GM06990 (cell line): Measurements from ENCODE around the gene SYT8.

ENCODE experiments used
- DNase-seq: peaks from one replicate; pipeline ENCODE4 v3.0.0-alpha.2; 2011; ENCODE audit not compliant: insufficient read length; ENCODE audit errors: extremely low read depth
- H3K27me3 ChIP-seq: replicated peaks from 2 replicates; pipeline ENCODE4 v1.6.0; 2011; ENCODE audit warnings: low read length; ENCODE audit not compliant: control insufficient read depth, insufficient read depth
- H3K36me3 ChIP-seq: 2 replicates; pipeline ENCODE4 v1.5.1; 2011; ENCODE audit warnings: low read length; ENCODE audit not compliant: control insufficient read depth, insufficient read depth
- H3K4me3 ChIP-seq: replicated peaks from 2 replicates; pipeline ENCODE4 v1.5.1; 2011; ENCODE audit warnings: low read depth, mild to moderate bottlenecking, control low read depth, low read length
- CTCF ChIP-seq: IDR thresholded peaks from 2 replicates; pipeline ENCODE4 v1.5.1; 2011; ENCODE audit warnings: low read length, control low read depth, mild to moderate bottlenecking, inconsistent platforms; ENCODE audit not compliant: insufficient read depth, poor library complexity, severe bottlenecking

Gene SYT8

GRCh38 chr11:1847926-1848639, 13.3 kb downstream of the SYT8 start:
- Histone ChIP-seq H3K36me3 (no peaks in the 10 kb centered on the region), H3K27me3 (no peaks in the 10 kb centered on the region), H3K4me3 (no peak overlapping the region)
- TF ChIP-seq CTCF = no peak
- no peak for DNase-seq

GRCh38 chr11:1848640-1849430, 14.0 kb downstream of the SYT8 start:
- no peaks in the 10 kb centered on the region for H3K27me3 ChIP-seq
- DNase-seq = no peak
- no peaks in the 10 kb centered on the region for H3K36me3 ChIP-seq
- no peak overlapping the region for H3K4me3 ChIP-seq
- TF ChIP-seq CTCF = no peak

DNA sequence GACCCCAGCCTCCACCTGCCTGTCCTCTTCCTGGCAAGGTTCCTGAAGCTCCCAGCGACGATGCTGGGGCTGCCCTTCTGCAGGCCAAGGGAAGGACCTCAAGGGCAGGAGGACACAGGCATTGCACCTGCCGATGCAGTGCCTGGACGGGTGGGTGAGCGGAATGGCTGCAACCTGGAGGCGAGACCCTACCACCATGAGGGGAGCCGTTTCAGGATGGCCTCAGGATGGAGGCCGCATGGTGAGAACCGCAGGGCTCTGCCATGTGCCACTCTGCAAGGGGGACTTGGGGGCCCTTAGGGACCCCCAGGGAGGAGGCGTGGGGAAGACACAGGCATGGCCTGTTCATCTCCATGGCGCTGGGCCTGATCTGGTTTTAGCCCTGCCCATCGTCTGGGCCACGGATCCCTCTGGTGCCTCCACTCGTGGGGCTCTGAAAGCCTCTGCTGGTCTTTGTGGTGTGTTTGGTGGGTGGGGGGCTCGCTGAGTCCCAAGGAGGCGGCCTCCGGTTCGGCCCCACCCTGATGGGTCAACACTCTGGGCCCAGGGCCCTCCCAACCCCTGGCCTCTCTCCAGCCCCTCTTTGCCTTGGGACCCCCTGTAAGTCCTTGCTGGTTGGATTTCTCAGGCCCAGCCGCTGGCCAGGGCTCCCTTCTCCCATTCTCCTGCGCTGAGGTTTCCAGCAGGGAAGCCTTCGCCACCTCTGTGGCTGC, 16.8 kb downstream of the SYT8 start:
- no peaks in the 10 kb centered on the region for H3K27me3 ChIP-seq
- no peak for TF ChIP-seq CTCF
- H3K4me3 ChIP-seq = no peak overlapping the region
- peaks cover 4% of the 10 kb centered on the region for H3K36me3 ChIP-seq
- peak; percentile 75 for DNase-seq

DNA sequence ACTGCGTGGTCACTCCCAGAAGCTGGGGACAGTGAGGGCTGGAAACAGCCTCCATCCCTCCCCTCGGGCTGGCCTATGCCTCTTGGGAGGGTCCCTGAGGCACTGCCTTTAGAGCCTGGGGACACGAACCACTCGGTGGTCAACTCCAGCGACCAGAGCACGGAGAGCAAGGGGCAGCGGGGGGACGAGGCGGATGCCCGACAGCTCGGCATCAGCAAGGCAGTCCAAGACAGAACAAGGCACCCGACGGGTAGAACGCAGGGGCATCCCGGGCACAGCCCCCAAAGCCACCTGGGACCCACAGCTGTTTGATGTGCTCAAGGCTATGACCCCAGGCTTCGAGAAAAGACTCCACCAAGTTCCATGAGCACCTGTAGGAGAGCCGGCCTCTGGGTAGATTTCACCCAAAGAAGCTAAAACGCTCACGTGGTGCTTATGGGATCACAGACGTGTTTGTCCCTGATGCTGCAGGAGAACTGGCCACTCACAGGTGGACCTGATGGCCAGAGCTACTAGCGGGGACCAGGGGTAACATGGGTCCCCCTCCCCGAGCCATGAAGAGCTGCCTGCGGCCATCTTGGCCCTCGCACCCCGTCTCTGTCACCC, 17.6 kb downstream of the SYT8 start:
- Histone ChIP-seq H3K4me3 (peak overlapping the region; percentile 16; the same call in 1 of the 2 replicates), H3K27me3 (no peaks in the 10 kb centered on the region), H3K36me3 (peaks cover 12% of the 10 kb centered on the region)
- no peak for TF ChIP-seq CTCF
- DNase-seq = no peak

DNA sequence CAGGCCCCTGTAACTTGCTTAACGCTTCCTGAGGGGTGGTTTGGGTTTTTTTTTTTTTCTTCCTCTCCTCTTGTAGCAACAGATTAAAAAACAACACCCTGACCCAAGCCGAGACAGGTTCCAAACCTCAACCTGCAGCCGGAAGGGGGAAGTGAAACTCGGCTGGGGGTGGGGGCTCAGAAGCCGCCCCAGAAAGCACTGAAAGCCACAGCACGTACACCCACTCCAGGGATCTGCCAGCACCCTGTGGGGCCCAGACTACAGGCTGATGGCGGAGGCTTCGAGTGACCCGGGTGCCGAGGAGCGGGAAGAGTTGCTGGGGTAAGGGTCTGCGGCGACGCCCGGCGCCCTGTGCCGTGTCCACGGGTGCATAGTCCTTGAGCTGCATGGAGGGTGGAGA, 18.1 kb downstream of the SYT8 start, which contains the start of gene LSP1:
Gene LSP1, plus strand, starts transcription at position 208 of the 400 bp plus-strand sequence. Its CDS starts 61 bp downstream, at position 269.
- no peak for TF ChIP-seq CTCF
- H3K4me3 ChIP-seq = peak within 1 kb of the TSS; percentile 95
- H3K27me3 ChIP-seq = no peaks in the 10 kb centered on the region
- peak; percentile 92 for DNase-seq
- H3K36me3 ChIP-seq = peaks cover 12% of the 10 kb centered on the region
